ENCODE results near the gene LMTK2. TPM values are rescaled to one million over a fixed set of nuclear protein-coding genes. Genes with fewer than 3 reads are reported as not detected.

The LMTK2 gene
- total and polyA plus RNA-seq, 2 experiments from 2014 or later: 2.3 to 4.6 TPM

- no peaks in the 10 kb centered on the region for H3K4me1 ChIP-seq (ENCODE audit: insufficient read depth)
- no peak for DNase-seq
- TF ChIP-seq EZH2 (IDR thresholded peaks at IDR 0.05; ENCODE audit: insufficient read depth, poor library complexity, severe bottlenecking) (no peak), EZH2phosphoT487 (IDR thresholded peaks at IDR 0.05; ENCODE audit: insufficient read depth, low read depth) (no peak)
- WGBS, 2 experiments (ENCODE audit: low coverage in 1 of 2, low lambda C conversion rate in 2 of 2, missing lambda C conversion rate in 2 of 2): 83 to 92% methylated on average over 13 to 15 of the region's 15 CpGs
- H3K9ac ChIP-seq: no peak overlapping the region
- no peaks in the 10 kb centered on the region for H3K9me2 ChIP-seq (ENCODE audit: insufficient read depth)
- H3K9me3 ChIP-seq (ENCODE audit: low read depth): no peaks in the 10 kb centered on the region
- no peak overlapping the region for H3K4me3 ChIP-seq
- H2AFZ ChIP-seq: no peak overlapping the region
- no peaks in the 10 kb centered on the region for H3K79me2 ChIP-seq (ENCODE audit: insufficient read depth)
- H3K27me3 ChIP-seq (replicated peaks; ENCODE audit: insufficient read depth): no peaks in the 10 kb centered on the region
- H3F3A ChIP-seq (ENCODE audit: insufficient read depth): peaks cover 9% of the 10 kb centered on the region; the same call in 1 of the 2 replicates
- H4K20me1 ChIP-seq (ENCODE audit: insufficient read depth): no peaks in the 10 kb centered on the region
- in situ Hi-C loops (cut with MboI): no loop called here
- H3K4me2 ChIP-seq (ENCODE audit: unreplicated experiment): no peak overlapping the region
- H3K27ac ChIP-seq: no peak overlapping the region
- no peaks in the 10 kb centered on the region for H3K36me3 ChIP-seq (ENCODE audit: low read depth)
Measured at GRCh38 chr7:98223351-98223897, 116.8 kb downstream of the LMTK2 start.

GRCh38 chr7:98223898-98224700 lies 117.4 kb downstream of the LMTK2 start:
- Histone ChIP-seq H3K4me1 (ENCODE audit: insufficient read depth) (no peaks in the 10 kb centered on the region), H4K20me1 (ENCODE audit: insufficient read depth) (no peaks in the 10 kb centered on the region), H3K9me3 (ENCODE audit: low read depth) (no peaks in the 10 kb centered on the region), H3K27me3 (replicated peaks; ENCODE audit: insufficient read depth) (no peaks in the 10 kb centered on the region), H3K9ac (no peak overlapping the region), H3K79me2 (ENCODE audit: insufficient read depth) (no peaks in the 10 kb centered on the region), H3K9me2 (ENCODE audit: insufficient read depth) (no peaks in the 10 kb centered on the region), H3K4me3 (no peak overlapping the region), H3K4me2 (ENCODE audit: unreplicated experiment) (no peak overlapping the region), H2AFZ (no peak overlapping the region), H3K36me3 (ENCODE audit: low read depth) (no peaks in the 10 kb centered on the region), H3F3A (ENCODE audit: insufficient read depth) (peaks cover 2% of the 10 kb centered on the region; the same call in 1 of the 2 replicates), H3K27ac (no peak overlapping the region)
- in situ Hi-C loops (cut with MboI): no loop called here
- TF ChIP-seq EZH2phosphoT487 (IDR thresholded peaks at IDR 0.05; ENCODE audit: insufficient read depth, low read depth): no peak
- no peak for TF ChIP-seq EZH2 (IDR thresholded peaks at IDR 0.05; ENCODE audit: insufficient read depth, poor library complexity, severe bottlenecking)
- WGBS, 2 experiments (ENCODE audit: low coverage in 1 of 2, low lambda C conversion rate in 2 of 2, missing lambda C conversion rate in 2 of 2): 81 to 88% methylated on average over 17 to 21 of the region's 21 CpGs
- DNase-seq: no peak

- Histone ChIP-seq H2AFZ (no peak overlapping the region), H3K9ac (no peak overlapping the region), H3F3A (ENCODE audit: insufficient read depth) (no peaks in the 10 kb centered on the region), H3K27ac (no peak overlapping the region), H3K4me1 (ENCODE audit: insufficient read depth) (no peaks in the 10 kb centered on the region), H3K27me3 (replicated peaks; ENCODE audit: insufficient read depth) (no peaks in the 10 kb centered on the region), H3K79me2 (ENCODE audit: insufficient read depth) (no peaks in the 10 kb centered on the region), H3K4me2 (ENCODE audit: unreplicated experiment) (no peak overlapping the region), H4K20me1 (ENCODE audit: insufficient read depth) (no peaks in the 10 kb centered on the region), H3K9me2 (ENCODE audit: insufficient read depth) (no peaks in the 10 kb centered on the region), H3K4me3 (no peak overlapping the region), H3K36me3 (ENCODE audit: low read depth) (no peaks in the 10 kb centered on the region), H3K9me3 (ENCODE audit: low read depth) (no peaks in the 10 kb centered on the region)
- WGBS, 2 experiments (ENCODE audit: low coverage in 1 of 2, low lambda C conversion rate in 2 of 2, missing lambda C conversion rate in 2 of 2): 87 to 91% methylated on average over 17 to 21 of the region's 21 CpGs
- DNase-seq: no peak
- in situ Hi-C loops (cut with MboI): no loop called here
- no peak for TF ChIP-seq EZH2phosphoT487 (IDR thresholded peaks at IDR 0.05; ENCODE audit: insufficient read depth, low read depth)
- TF ChIP-seq EZH2 (IDR thresholded peaks at IDR 0.05; ENCODE audit: insufficient read depth, poor library complexity, severe bottlenecking): no peak
Measured at GRCh38 chr7:98224701-98225181, 118.1 kb downstream of the LMTK2 start.

- Histone ChIP-seq H3K79me2 (ENCODE audit: insufficient read depth) (no peaks in the 10 kb centered on the region), H3K36me3 (ENCODE audit: low read depth) (no peaks in the 10 kb centered on the region), H3K4me2 (ENCODE audit: unreplicated experiment) (no peak overlapping the region), H4K20me1 (ENCODE audit: insufficient read depth) (no peaks in the 10 kb centered on the region), H3K9me3 (ENCODE audit: low read depth) (no peaks in the 10 kb centered on the region), H3K27me3 (replicated peaks; ENCODE audit: insufficient read depth) (no peaks in the 10 kb centered on the region), H3K27ac (no peak overlapping the region), H3K4me3 (no peak overlapping the region), H3F3A (ENCODE audit: insufficient read depth) (no peaks in the 10 kb centered on the region), H3K9ac (no peak overlapping the region), H3K9me2 (ENCODE audit: insufficient read depth) (no peaks in the 10 kb centered on the region), H2AFZ (no peak overlapping the region), H3K4me1 (ENCODE audit: insufficient read depth) (no peaks in the 10 kb centered on the region)
- in situ Hi-C loops (cut with MboI): no loop called here
- TF ChIP-seq EZH2phosphoT487 (IDR thresholded peaks at IDR 0.05; ENCODE audit: insufficient read depth, low read depth) (no peak), EZH2 (IDR thresholded peaks at IDR 0.05; ENCODE audit: insufficient read depth, poor library complexity, severe bottlenecking) (no peak)
- WGBS, 2 experiments (ENCODE audit: low coverage in 1 of 2, low lambda C conversion rate in 2 of 2, missing lambda C conversion rate in 2 of 2): 86 to 88% methylated on average over 15 to 16 of the region's 16 CpGs
- DNase-seq: no peak
Measured at GRCh38 chr7:98225913-98226614, 119.4 kb downstream of the LMTK2 start.
